ENCODE measurements around the gene CDHR1. TPM values are rescaled to one million over a fixed set of nuclear protein-coding genes. Genes with fewer than 3 reads are reported as not detected.

CDHR1 gene
- total and polyA plus RNA-seq, 2 of the 8 experiments (the other 6 are each of a cell fraction or from before 2014, with no cell fraction given) = 3.9 to 10.5 TPM

- peak; percentile 35 for TF ChIP-seq CHD7 (IDR thresholded peaks at IDR 0.05; ENCODE audit: insufficient replicate concordance, low read length)
- no peak for TF ChIP-seq SIN3A (conservative IDR thresholded peaks at IDR 0.05 in 1 of 2, IDR thresholded peaks at IDR 0.05 in 1 of 2; ENCODE audit: low read depth in 1 of 2, low read length in 2 of 2)
- TF ChIP-seq TEAD4 (IDR thresholded peaks at IDR 0.05; ENCODE audit: low read depth, low read length) = peak; percentile 87
- TF ChIP-seq SP4 (IDR thresholded peaks at IDR 0.05; ENCODE audit: low read length) = no peak
- TF ChIP-seq CHD2 (IDR thresholded peaks at IDR 0.05; ENCODE audit: low read length) = no peak
These were observed 33.5 kb upstream of the CDHR1 start (continued) for GRCh38 chr10:84160663-84161362.

All from H1 (cell line).